Measurements from ENCODE around the gene CFAP20.
"Not testable (repeated sequence)": the region's sequence is repeated elsewhere in the genome, so short reads cannot be mapped to it uniquely, and the experiment has no call there.

The CFAP20 gene

DNA sequence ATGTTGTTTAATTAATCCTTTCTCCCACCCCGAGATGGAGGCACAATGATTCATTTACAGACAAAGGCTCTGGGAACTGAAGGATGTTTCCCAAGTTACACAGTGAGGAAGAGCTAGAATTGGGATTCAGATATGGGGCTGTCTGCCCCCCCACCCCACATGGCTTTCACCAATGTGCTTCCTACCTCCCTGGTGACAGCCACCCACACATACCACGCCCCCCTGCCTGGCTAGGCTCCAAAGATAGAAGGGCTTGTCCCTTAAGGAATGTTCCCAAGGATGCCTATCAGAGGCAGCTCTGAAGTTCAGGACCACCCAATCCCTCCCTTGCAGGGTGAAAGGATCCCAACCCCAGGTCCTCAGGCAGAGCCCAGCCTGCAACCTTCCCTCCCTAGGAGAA lies 32.9 kb downstream of the CFAP20 start:
- no peak for DNase-seq (ENCODE audit: low spot score)

GRCh38 chr16:58095575-58095960 lies 33.6 kb downstream of the CFAP20 start:
- DNase-seq (ENCODE audit: low spot score): not testable (repeated sequence)

- no peak for DNase-seq (ENCODE audit: low spot score)
Observed at GRCh38 chr16:58094791-58095574, 34.2 kb downstream of the CFAP20 start.

DNA sequence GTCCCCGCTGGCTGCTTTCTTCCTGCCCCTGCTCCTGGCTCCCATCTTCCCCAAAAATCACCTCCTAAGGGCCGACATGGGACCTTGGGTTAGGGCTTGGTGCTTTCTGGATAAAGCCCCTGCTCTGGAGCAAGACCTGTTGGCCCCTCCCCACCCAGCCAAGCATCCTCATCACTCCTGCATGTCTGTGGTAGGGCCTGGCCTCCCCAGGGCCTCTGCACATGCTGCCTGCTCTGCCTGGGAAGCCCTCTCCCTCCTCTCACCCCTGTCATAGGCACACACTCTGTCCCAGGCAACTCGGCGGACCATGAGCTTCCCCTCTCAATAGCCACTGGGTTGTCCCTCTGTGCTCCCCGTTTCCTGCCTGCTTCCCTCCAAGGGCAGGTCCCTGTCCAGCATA lies 35.2 kb downstream of the CFAP20 start:
- DNase-seq (ENCODE audit: low spot score): no peak

DNA sequence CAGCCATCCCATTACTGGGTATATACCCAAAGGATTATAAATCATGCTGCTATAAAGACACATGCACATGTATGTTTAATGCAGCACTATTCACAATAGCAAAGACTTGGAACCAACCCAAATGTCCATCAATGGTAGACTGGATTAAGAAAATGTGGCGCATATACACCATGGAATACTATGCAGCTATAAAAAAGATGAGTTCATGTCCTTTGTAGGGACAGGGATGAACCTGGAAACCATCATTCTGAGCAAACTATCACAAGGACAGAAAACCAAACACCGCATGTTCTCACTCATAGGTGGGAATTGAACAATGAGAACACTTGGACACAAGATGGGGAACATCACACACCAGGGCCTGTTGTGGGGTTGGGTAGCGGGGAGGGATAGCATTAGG lies 38.8 kb downstream of the CFAP20 start:
- DNase-seq (ENCODE audit: low spot score): not testable (repeated sequence)

GRCh38 chr16:58088091-58088490 lies 41.1 kb downstream of the CFAP20 start:
- DNase-seq (ENCODE audit: low spot score): no peak

GRCh38 chr16:58087209-58087913 lies 41.8 kb downstream of the CFAP20 start:
- no peak for DNase-seq (ENCODE audit: low spot score)

GRCh38 chr16:58086381-58087208 lies 42.6 kb downstream of the CFAP20 start:
- DNase-seq (ENCODE audit: low spot score): no peak

- no peak for DNase-seq (ENCODE audit: low spot score)
Observed at GRCh38 chr16:58085584-58086251, 43.5 kb downstream of the CFAP20 start.

DNA sequence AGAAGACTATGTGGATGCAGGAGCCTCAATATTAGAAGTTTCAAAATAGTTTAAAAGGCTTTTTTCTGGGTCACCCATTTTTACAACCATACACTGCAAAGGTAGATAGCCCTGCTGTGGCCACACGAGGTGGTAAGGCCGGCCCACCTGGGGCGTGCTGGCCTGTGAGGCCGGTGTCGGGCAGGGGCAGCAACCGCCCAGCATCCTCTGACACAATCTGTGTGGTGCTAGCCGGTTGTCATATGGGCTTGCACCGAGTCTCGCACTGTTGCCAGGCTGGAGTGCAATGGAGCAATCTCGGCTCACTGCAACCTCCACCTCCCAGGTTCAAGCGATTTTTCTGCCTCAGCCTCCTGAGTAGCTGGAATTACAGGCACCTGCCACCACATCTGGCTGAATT lies 44.0 kb downstream of the CFAP20 start:
- no peak for DNase-seq (ENCODE audit: low spot score)

GRCh38 chr16:58084635-58085034 lies 44.5 kb downstream of the CFAP20 start:
- DNase-seq (ENCODE audit: low spot score): no peak

DNA sequence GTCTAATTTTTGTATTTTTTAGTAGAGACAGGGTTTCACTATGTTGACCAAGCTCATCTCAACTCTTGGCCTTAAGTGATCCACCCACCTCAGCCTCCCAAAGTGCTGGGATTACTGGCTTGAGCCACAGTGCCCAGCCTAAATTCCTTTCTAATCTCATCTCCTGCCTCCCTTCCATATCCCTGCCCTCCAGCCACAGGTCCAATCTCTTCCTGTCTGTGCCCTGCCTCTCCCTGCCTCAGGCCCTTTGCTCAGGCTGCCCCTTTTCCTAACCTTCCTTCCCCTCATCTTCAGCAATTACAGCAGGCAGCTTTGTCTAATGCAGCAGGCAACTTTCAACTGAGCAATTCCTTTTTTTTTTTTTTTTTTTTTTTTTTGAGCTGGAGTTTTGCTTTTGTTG lies 46.8 kb downstream of the CFAP20 start:
- DNase-seq (ENCODE audit: low spot score): no peak

DNA sequence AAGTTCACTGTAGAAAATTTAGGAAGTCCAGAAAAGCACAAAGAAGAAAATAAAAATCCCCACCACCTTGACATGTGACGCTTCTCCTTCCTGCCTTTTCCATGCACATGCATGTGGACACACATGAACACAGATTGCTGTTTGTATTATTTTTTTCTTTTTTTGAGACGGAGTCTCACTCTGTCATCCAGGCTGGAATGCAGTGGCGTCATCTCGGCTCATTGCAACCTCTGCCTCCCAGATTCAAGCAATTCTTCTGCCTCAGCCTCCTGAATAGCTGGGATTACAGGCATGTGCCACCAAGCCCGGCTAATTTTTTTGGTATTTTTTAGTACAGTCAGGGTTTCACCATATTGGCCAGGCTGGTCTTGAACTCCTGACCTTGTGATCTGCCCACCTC lies 48.5 kb downstream of the CFAP20 start:
- DNase-seq (ENCODE audit: low spot score): not testable (repeated sequence)

DNA sequence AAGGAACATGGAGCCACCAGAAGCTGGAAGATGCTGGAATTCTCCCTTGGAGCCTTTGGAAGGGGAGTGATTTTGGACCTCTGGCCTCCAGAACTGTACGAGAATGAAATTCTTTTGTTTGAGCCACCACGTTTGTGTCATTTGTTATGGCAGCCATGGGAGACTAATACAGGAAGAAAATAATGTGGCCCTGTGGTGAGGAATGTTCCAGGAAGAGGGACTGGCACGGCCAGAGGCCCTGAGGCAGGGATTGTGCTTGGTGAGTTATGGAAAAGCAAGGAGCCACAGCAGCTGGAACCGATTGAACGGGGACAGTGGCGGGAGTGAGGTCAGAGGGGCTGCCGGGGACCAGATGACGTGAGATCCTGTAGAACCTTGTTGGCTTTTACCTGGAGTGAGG lies 51.4 kb downstream of the CFAP20 start:
- no peak for DNase-seq (ENCODE audit: low spot score)

GRCh38 chr16:58076514-58076913 lies 52.7 kb downstream of the CFAP20 start:
- no peak for DNase-seq (ENCODE audit: low spot score)

DNA sequence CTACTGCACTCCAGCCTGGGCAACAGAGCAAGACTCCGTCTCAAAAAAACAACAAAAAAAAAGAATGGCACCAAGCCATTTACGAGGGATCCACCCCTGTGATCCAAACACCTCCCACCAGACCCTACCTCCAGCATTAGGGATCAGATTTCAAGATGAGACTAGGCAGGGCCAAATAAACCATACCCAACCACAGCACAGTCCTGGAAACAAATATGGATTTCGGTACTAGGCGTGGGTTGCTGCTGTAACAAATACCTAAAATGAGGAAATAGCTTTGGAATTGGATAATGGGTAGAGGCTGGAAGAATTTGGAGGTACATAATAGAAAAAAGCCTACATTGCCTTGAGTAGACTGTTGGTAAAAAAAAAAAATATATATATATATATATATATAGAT lies 54.5 kb downstream of the CFAP20 start:
- no peak for DNase-seq (ENCODE audit: low spot score)

- DNase-seq (ENCODE audit: low spot score): not testable (repeated sequence)
Observed at GRCh38 chr16:58073086-58073485, 56.1 kb downstream of the CFAP20 start.

DNA sequence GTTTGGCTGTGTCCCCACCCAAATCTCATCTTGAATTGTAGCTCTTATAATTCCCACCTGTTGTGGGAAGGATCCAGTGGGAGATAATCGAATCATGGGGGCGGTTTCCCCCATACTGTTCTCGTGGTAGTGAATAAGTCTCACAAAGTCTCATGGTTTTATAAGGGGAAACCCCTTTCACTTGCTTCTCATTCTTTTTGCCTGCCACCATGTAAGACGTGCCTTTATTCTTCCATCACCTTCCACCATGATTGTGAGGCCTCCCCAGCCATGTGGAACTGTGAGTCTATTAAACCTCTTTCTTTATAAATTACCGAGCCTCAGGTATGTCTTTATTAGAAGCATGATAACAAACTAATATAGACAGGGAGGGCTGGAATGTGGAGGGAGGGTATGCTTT lies 57.0 kb downstream of the CFAP20 start:
- not testable (repeated sequence) for DNase-seq (ENCODE audit: low spot score)

- no peak for DNase-seq (ENCODE audit: low spot score)
Observed at GRCh38 chr16:58070585-58070984, 58.6 kb downstream of the CFAP20 start.

Data from kidney capillary endothelial cell (primary cell).